ENCODE measurements around the gene CFAP20DC. TPM values are rescaled to one million over a fixed set of nuclear protein-coding genes. Genes with fewer than 3 reads are reported as not detected.
A peak's percentile ranks its signal among the peaks of the same experiment; 100 is the strongest.

CFAP20DC gene
- total and polyA plus RNA-seq, 2 donors (not counting 1 experiment from before 2014, with no cell fraction given) = 1.9 to 3.8 TPM

GRCh38 chr3:58938057-58938456, 111.8 kb downstream of the CFAP20DC start:
- Histone ChIP-seq H2AFZ (ENCODE audit: low read length) (no peak overlapping the region), H3K4me1 (ENCODE audit: control insufficient read depth, extremely low read depth, insufficient read depth, low read length) (no peaks in the 10 kb centered on the region), H3K9me3 (ENCODE audit: control insufficient read depth, insufficient read depth, low read depth, low read length) (no peaks in the 10 kb centered on the region), H3K4me2 (ENCODE audit: extremely low read depth, insufficient read depth, low read length) (no peak overlapping the region), H3K4me3 (replicated peaks in 1 of 4; ENCODE audit: control extremely low read depth in 1 of 4, insufficient read depth in 1 of 4, low read depth in 3 of 4, low read length in 4 of 4) (no peak overlapping the region), H3K27ac (ENCODE audit: insufficient read depth, low read length) (no peak overlapping the region), H3K79me2 (ENCODE audit: control insufficient read depth, insufficient read depth, low read length) (no peaks in the 10 kb centered on the region), H3K36me3 (ENCODE audit: control insufficient read depth, insufficient read depth, low read length) (no peaks in the 10 kb centered on the region), H4K20me1 (ENCODE audit: control insufficient read depth, extremely low read depth, insufficient read depth, low read length) (no peaks in the 10 kb centered on the region), H3K27me3 (ENCODE audit: control insufficient read depth, insufficient read depth, low read length) (no peaks in the 10 kb centered on the region), H3K9ac (ENCODE audit: insufficient read depth, low read length) (no peak overlapping the region)
- DNase-seq (ENCODE audit: low read depth in 2 of 2) = no peak
- no peak for TF ChIP-seq CTCF (conservative IDR thresholded peaks at IDR 0.05 in 1 of 2, IDR thresholded peaks at IDR 0.05 in 1 of 2; ENCODE audit: low read depth in 1 of 2, low read length in 2 of 2)
- TF ChIP-seq EZH2 (IDR thresholded peaks at IDR 0.05; ENCODE audit: low read length, missing control alignments) = no peak

- Histone ChIP-seq H3K4me3 (replicated peaks in 1 of 4; ENCODE audit: control extremely low read depth in 1 of 4, insufficient read depth in 1 of 4, low read depth in 3 of 4, low read length in 4 of 4) (no peak overlapping the region), H3K9me3 (ENCODE audit: control insufficient read depth, insufficient read depth, low read depth, low read length) (no peaks in the 10 kb centered on the region), H3K36me3 (ENCODE audit: control insufficient read depth, insufficient read depth, low read length) (no peaks in the 10 kb centered on the region), H3K79me2 (ENCODE audit: control insufficient read depth, insufficient read depth, low read length) (no peaks in the 10 kb centered on the region), H2AFZ (ENCODE audit: low read length) (no peak overlapping the region), H3K27ac (ENCODE audit: insufficient read depth, low read length) (no peak overlapping the region), H3K9ac (ENCODE audit: insufficient read depth, low read length) (no peak overlapping the region), H3K4me2 (ENCODE audit: extremely low read depth, insufficient read depth, low read length) (no peak overlapping the region), H4K20me1 (ENCODE audit: control insufficient read depth, extremely low read depth, insufficient read depth, low read length) (no peaks in the 10 kb centered on the region), H3K4me1 (ENCODE audit: control insufficient read depth, extremely low read depth, insufficient read depth, low read length) (no peaks in the 10 kb centered on the region), H3K27me3 (ENCODE audit: control insufficient read depth, insufficient read depth, low read length) (no peaks in the 10 kb centered on the region)
- DNase-seq (ENCODE audit: low read depth in 2 of 2) = peak; percentile 31 to 75
- TF ChIP-seq CTCF (conservative IDR thresholded peaks at IDR 0.05 in 1 of 2, IDR thresholded peaks at IDR 0.05 in 1 of 2; ENCODE audit: low read depth in 1 of 2, low read length in 2 of 2) (no peak), EZH2 (IDR thresholded peaks at IDR 0.05; ENCODE audit: low read length, missing control alignments) (no peak)
Observed at GRCh38 chr3:58924578-58924977, 125.2 kb downstream of the CFAP20DC start.

- no peaks in the 10 kb centered on the region for H3K9me3 ChIP-seq (ENCODE audit: control insufficient read depth, insufficient read depth, low read depth, low read length)
- no peak overlapping the region for H2AFZ ChIP-seq (ENCODE audit: low read length)
- H3K9ac ChIP-seq (ENCODE audit: insufficient read depth, low read length) = no peak overlapping the region
- H4K20me1 ChIP-seq (ENCODE audit: control insufficient read depth, extremely low read depth, insufficient read depth, low read length) = no peaks in the 10 kb centered on the region
- H3K36me3 ChIP-seq (ENCODE audit: control insufficient read depth, insufficient read depth, low read length) = no peaks in the 10 kb centered on the region
- H3K27ac ChIP-seq (ENCODE audit: insufficient read depth, low read length) = no peak overlapping the region
- no peak overlapping the region for H3K4me3 ChIP-seq (replicated peaks in 1 of 4; ENCODE audit: control extremely low read depth in 1 of 4, insufficient read depth in 1 of 4, low read depth in 3 of 4, low read length in 4 of 4)
- DNase-seq (ENCODE audit: low read depth in 2 of 2) = no peak
- TF ChIP-seq CTCF (conservative IDR thresholded peaks at IDR 0.05 in 1 of 2, IDR thresholded peaks at IDR 0.05 in 1 of 2; ENCODE audit: low read depth in 1 of 2, low read length in 2 of 2) = no peak
- TF ChIP-seq EZH2 (IDR thresholded peaks at IDR 0.05; ENCODE audit: low read length, missing control alignments) = no peak
- H3K4me1 ChIP-seq (ENCODE audit: control insufficient read depth, extremely low read depth, insufficient read depth, low read length) = no peaks in the 10 kb centered on the region
- no peak overlapping the region for H3K4me2 ChIP-seq (ENCODE audit: extremely low read depth, insufficient read depth, low read length)
- H3K27me3 ChIP-seq (ENCODE audit: control insufficient read depth, insufficient read depth, low read length) = no peaks in the 10 kb centered on the region
- no peaks in the 10 kb centered on the region for H3K79me2 ChIP-seq (ENCODE audit: control insufficient read depth, insufficient read depth, low read length)
Observed at GRCh38 chr3:58900386-58900785, 149.4 kb downstream of the CFAP20DC start.
